ENCODE results near the gene CEP128. TPM values are rescaled to one million over a fixed set of nuclear protein-coding genes. Genes with fewer than 3 reads are reported as not detected.

The CEP128 gene
- total and polyA plus RNA-seq, 7 donors = 0.79 to 2.3 (median 1.8) TPM

DNA sequence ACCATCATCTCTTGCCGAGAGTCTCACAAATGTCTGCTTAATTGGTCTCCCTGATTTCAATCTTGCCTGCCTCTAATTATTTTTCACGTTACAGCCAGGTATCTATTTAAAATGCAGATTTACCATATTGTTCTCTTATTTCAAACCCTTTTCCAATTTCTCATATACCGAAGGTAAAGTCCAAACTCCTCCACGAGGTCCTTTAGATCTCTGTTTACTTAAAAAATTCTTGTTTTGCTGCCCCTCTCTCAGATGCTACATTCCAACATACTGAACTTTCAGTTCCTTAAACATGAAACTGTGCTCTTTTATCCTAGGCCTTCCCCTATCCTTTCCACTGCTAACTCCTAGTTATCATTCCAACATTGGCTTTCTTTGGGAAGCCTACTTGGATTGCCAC, 363.9 kb downstream of the CEP128 start:
- DNase-seq (no peak), ATAC-seq (no peak)
- WGBS, 3 donors = 94 to 96% (median 95%) methylated on average over 4 of the region's 4 CpGs
- no peaks in the 10 kb centered on the region for H3K4me1 ChIP-seq
- H3K36me3 ChIP-seq (ENCODE audit: insufficient read depth in 1 of 2, low read depth in 1 of 2) = no peaks in the 10 kb centered on the region
- TF ChIP-seq, protein P1, sequence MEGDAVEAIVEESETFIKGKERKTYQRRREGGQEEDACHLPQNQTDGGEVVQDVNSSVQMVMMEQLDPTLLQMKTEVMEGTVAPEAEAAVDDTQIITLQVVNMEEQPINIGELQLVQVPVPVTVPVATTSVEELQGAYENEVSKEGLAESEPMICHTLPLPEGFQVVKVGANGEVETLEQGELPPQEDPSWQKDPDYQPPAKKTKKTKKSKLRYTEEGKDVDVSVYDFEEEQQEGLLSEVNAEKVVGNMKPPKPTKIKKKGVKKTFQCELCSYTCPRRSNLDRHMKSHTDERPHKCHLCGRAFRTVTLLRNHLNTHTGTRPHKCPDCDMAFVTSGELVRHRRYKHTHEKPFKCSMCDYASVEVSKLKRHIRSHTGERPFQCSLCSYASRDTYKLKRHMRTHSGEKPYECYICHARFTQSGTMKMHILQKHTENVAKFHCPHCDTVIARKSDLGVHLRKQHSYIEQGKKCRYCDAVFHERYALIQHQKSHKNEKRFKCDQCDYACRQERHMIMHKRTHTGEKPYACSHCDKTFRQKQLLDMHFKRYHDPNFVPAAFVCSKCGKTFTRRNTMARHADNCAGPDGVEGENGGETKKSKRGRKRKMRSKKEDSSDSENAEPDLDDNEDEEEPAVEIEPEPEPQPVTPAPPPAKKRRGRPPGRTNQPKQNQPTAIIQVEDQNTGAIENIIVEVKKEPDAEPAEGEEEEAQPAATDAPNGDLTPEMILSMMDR (IDR thresholded peaks at IDR 0.05) = no peak
- no peak overlapping the region for H3K4me3 ChIP-seq
- intact Hi-C loops (cut with DNase I) = no loop called here
- no peaks in the 10 kb centered on the region for H3K9me3 ChIP-seq
- H3K27ac ChIP-seq = no peak overlapping the region
- no peaks in the 10 kb centered on the region for H3K27me3 ChIP-seq (ENCODE audit: insufficient read depth in 3 of 3, low read length in 2 of 3)

- Histone ChIP-seq H3K36me3 (ENCODE audit: insufficient read depth in 1 of 2, low read depth in 1 of 2) (no peaks in the 10 kb centered on the region), H3K4me1 (no peaks in the 10 kb centered on the region), H3K9me3 (no peaks in the 10 kb centered on the region), H3K27ac (no peak overlapping the region), H3K27me3 (ENCODE audit: insufficient read depth in 3 of 3, low read length in 2 of 3) (no peaks in the 10 kb centered on the region), H3K4me3 (no peak overlapping the region)
- intact Hi-C loops (cut with DNase I) = no loop called here
- ATAC-seq (no peak), DNase-seq (no peak)
- WGBS, 3 donors = 64 to 80% (median 76%) methylated on average over 3 of the region's 3 CpGs
- TF ChIP-seq, protein P1 (IDR thresholded peaks at IDR 0.05) = no peak
Measured at GRCh38 chr14:80576401-80576800, 365.1 kb downstream of the CEP128 start.

DNA sequence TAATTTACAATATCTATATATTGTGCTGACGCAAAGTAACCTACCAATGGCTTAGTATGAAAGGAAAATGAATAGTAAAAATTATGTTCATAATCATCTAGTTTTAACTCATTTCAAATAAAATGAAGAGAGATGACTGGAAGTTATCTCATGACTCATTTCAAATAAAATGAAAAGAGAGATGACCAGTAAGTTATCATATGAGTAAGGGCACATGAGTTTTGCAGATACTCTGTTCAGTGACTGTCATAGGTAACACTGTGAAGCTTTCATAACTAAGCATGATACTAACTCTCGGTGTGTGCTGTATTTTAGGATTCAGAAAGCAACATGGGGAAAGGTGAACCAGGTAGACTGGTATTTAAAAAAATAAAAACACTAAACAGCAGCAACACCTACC, 365.8 kb downstream of the CEP128 start:
- Histone ChIP-seq H3K4me1 (no peaks in the 10 kb centered on the region), H3K27me3 (ENCODE audit: insufficient read depth in 3 of 3, low read length in 2 of 3) (no peaks in the 10 kb centered on the region), H3K27ac (no peak overlapping the region), H3K9me3 (no peaks in the 10 kb centered on the region), H3K4me3 (no peak overlapping the region), H3K36me3 (ENCODE audit: insufficient read depth in 1 of 2, low read depth in 1 of 2) (no peaks in the 10 kb centered on the region)
- ATAC-seq (no peak), DNase-seq (no peak)
- WGBS, 3 donors = 96 to 98% (median 98%) methylated on average over 2 of the region's 2 CpGs
- intact Hi-C loops (cut with DNase I) = no loop called here
- TF ChIP-seq, protein P1 (IDR thresholded peaks at IDR 0.05) = no peak

DNA sequence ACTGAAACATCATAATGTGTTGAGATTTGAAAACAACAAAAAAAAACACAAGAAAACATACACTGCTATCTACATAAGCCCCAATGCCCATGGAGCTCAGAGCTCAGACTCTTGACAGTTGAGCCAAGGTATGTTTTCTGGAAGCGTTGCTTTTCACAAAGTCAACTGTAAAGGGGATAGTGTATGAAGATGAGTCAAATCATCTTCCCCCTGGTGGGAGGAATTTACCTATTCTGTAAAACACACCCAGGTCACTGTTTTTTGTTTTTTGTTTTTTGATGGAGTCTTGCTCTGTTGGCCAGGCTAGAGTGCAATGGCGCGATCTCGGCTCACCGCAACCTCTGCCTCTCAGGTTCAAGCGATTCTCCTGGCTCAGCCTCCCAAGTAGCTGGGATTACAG, 368.9 kb downstream of the CEP128 start:
- intact Hi-C loops (cut with DNase I) = no loop called here
- TF ChIP-seq, protein P1 (IDR thresholded peaks at IDR 0.05) = no peak
- WGBS, 3 donors = 96 to 100% (median 98%) methylated on average over 6 of the region's 6 CpGs

GRCh38 chr14:80570930-80571298, 370.6 kb downstream of the CEP128 start:
- TF ChIP-seq, protein P1 (IDR thresholded peaks at IDR 0.05) = no peak
- Histone ChIP-seq H3K27me3 (ENCODE audit: insufficient read depth in 3 of 3, low read length in 2 of 3) (no peaks in the 10 kb centered on the region), H3K9me3 (no peaks in the 10 kb centered on the region), H3K4me1 (no peaks in the 10 kb centered on the region), H3K4me3 (no peak overlapping the region), H3K36me3 (ENCODE audit: insufficient read depth in 1 of 2, low read depth in 1 of 2) (no peaks in the 10 kb centered on the region), H3K27ac (no peak overlapping the region)
- 66 to 69% (median 67%) methylated on average over 3 of the region's 3 CpGs for WGBS, 3 donors
- no peak for DNase-seq
- intact Hi-C loops (cut with DNase I) = no loop called here
- no peak for ATAC-seq

More for the DNA sequence above, 368.9 kb downstream of the CEP128 start:
- no peaks in the 10 kb centered on the region for H3K9me3 ChIP-seq
- H3K4me3 ChIP-seq = no peak overlapping the region
- ATAC-seq (no peak), DNase-seq (no peak)
- H3K27ac ChIP-seq = no peak overlapping the region
- H3K4me1 ChIP-seq = no peaks in the 10 kb centered on the region
- H3K27me3 ChIP-seq (ENCODE audit: insufficient read depth in 3 of 3, low read length in 2 of 3) = no peaks in the 10 kb centered on the region
- no peaks in the 10 kb centered on the region for H3K36me3 ChIP-seq (ENCODE audit: insufficient read depth in 1 of 2, low read depth in 1 of 2)

Measured in psoas muscle (tissue), 8 donors.